Keratinocyte (primary cell): Measurements from ENCODE around the gene MTMR1.

ENCODE experiments used
- CTCF ChIP-seq, 3 experiments: IDR thresholded peaks in 1 of 3; conservative IDR thresholded peaks in 1 of 3; optimal IDR thresholded peaks in 1 of 3; 2 replicates in 2 of 3; 3 replicates in 1 of 3; pipeline versions ENCODE3 to v1.5.1; 2011; ENCODE audit warnings: low read length in 3 of 3, mild to moderate bottlenecking in 3 of 3, moderate library complexity in 2 of 3, control low read depth in 1 of 3, inconsistent platforms in 1 of 3; ENCODE audit not compliant: insufficient read depth in 2 of 3; ENCODE audit errors: extremely low read depth in 1 of 3
- EZH2 ChIP-seq: IDR thresholded peaks from one replicate; pipeline ENCODE4 v1.6.1; 2012; ENCODE audit warnings: inconsistent platforms, mild to moderate bottlenecking, low read length, moderate library complexity

- no peak for TF ChIP-seq CTCF (optimal IDR thresholded peaks at IDR 0.05 in 1 of 3, IDR thresholded peaks at IDR 0.05 in 1 of 3, conservative IDR thresholded peaks at IDR 0.05 in 1 of 3; ENCODE audit: extremely low read depth in 1 of 3, insufficient read depth in 2 of 3, low read length in 3 of 3)
- no peak for TF ChIP-seq EZH2
Measured at GRCh38 chrX:150768580-150769190, 75.5 kb downstream of the MTMR1 start.
